ENCODE results near the gene SLC25A3. TPM values are rescaled to one million over a fixed set of nuclear protein-coding genes. Genes with fewer than 3 reads are reported as not detected.
A peak's percentile ranks its signal among the peaks of the same experiment; 100 is the strongest.

Gene SLC25A3
- total and polyA plus RNA-seq, 2 of the 13 experiments (the other 11 are each of a cell fraction or from before 2014, with no cell fraction given) = 292 to 829 TPM

- TF ChIP-seq ATF4 (CRISPR knock-in tag; IDR thresholded peaks at IDR 0.05) (no peak), NFYB (CRISPR knock-in tag; IDR thresholded peaks at IDR 0.05) (no peak), ARID3A (IDR thresholded peaks at IDR 0.05; ENCODE audit: low read depth, low read length) (peak; percentile 46; the same call in 1 of the 2 replicates), ZNF550 (CRISPR knock-in tag; IDR thresholded peaks at IDR 0.05; ENCODE audit: borderline replicate concordance) (no peak), TAF15 (IDR thresholded peaks at IDR 0.05; ENCODE audit: low read depth, low read length, poor library complexity, severe bottlenecking) (no peak), YY1 (IDR thresholded peaks at IDR 0.05; ENCODE audit: insufficient read depth, insufficient replicate concordance, low read depth, low read length) (no peak), USF2 (IDR thresholded peaks at IDR 0.05; ENCODE audit: low read depth, low read length) (no peak), USF2 (CRISPR knock-in tag; IDR thresholded peaks at IDR 0.05; ENCODE audit: borderline replicate concordance) (no peak), SIX1 (CRISPR knock-in tag; IDR thresholded peaks at IDR 0.05; ENCODE audit: borderline replicate concordance) (0 out of 2 replicates have a peak, but pooled peaks have one; percentile 31), HIC2 (CRISPR knock-in tag; IDR thresholded peaks at IDR 0.05; ENCODE audit: low read depth) (no peak; the same call in 1 of the 2 replicates), SMARCE1 (IDR thresholded peaks at IDR 0.05; ENCODE audit: borderline replicate concordance) (no peak), AFF4 (CRISPR knock-in tag; IDR thresholded peaks at IDR 0.05) (no peak), IRF1 (CRISPR knock-in tag; IDR thresholded peaks at IDR 0.05; ENCODE audit: low read depth) (no peak), ZNF180 (CRISPR knock-in tag; IDR thresholded peaks at IDR 0.05; ENCODE audit: borderline replicate concordance, low read depth) (no peak), FOXP1 (IDR thresholded peaks at IDR 0.05) (no peak), FOXP1 (CRISPR knock-in tag; IDR thresholded peaks at IDR 0.05) (peak; percentile 46; the same call in 1 of the 2 replicates), HDAC2 (CRISPR knock-in tag; IDR thresholded peaks at IDR 0.05) (peak; percentile 26; the same call in 1 of the 2 replicates), TBP (CRISPR knock-in tag; IDR thresholded peaks at IDR 0.05) (no peak), ZNF34 (CRISPR knock-in tag; IDR thresholded peaks at IDR 0.05; ENCODE audit: borderline replicate concordance) (no peak)
Observed at GRCh38 chr12:98574110-98574509, 19.4 kb upstream of the SLC25A3 start (continued).

All from HepG2 (cell line).